HEK293T (cell line): ENCODE results near the gene IP6K3.

Experiments used
- CTCF ChIA-PET: fragments of 350-600 bp; formaldehyde crosslinking; extraction: SDS; loops from one replicate; lab custom pipeline; 2021; ENCODE audit warnings: antibody characterized with exemption, inconsistent platforms; lab: Yijun Ruan, JAX
- POLR2A ChIA-PET: fragments of 350-600 bp; formaldehyde crosslinking; extraction: SDS; loops from one replicate; lab custom pipeline; 2020; ENCODE audit warnings: antibody characterized with exemption, inconsistent platforms; lab: Yijun Ruan, JAX
- DNase-seq: peaks from one replicate; pipeline ENCODE4 v3.0.0; 2012; ENCODE audit warnings: mixed read lengths; ENCODE audit errors: extremely low spot score
- ARNT ChIP-seq: fragments of 450-650 bp; IDR thresholded peaks from 2 replicates; pipeline ENCODE4 v1.6.1; 2017; ENCODE audit warnings: mild to moderate bottlenecking
- BHLHE40 ChIP-seq: fragments of 450-650 bp; IDR thresholded peaks from 2 replicates; pipeline ENCODE4 v1.6.1; 2016; ENCODE audit warnings: mild to moderate bottlenecking, moderate library complexity, borderline replicate concordance
- CTBP1 ChIP-seq: fragments of 450-650 bp; IDR thresholded peaks from 2 replicates; pipeline ENCODE4 v1.6.1; 2016; ENCODE audit warnings: borderline replicate concordance
- ELF4 ChIP-seq: fragments of 450-650 bp; IDR thresholded peaks from 2 replicates; pipeline ENCODE4 v1.6.1; 2017; ENCODE audit warnings: antibody characterized with exemption
- FOXA1 ChIP-seq: fragments of 450-650 bp; IDR thresholded peaks from 2 replicates; pipeline ENCODE4 v1.6.1; 2016; ENCODE audit warnings: mild to moderate bottlenecking
- FOXK2 ChIP-seq: fragments of 450-650 bp; IDR thresholded peaks from 2 replicates; pipeline ENCODE4 v1.6.1; 2016; ENCODE audit warnings: mild to moderate bottlenecking
- FOXM1 ChIP-seq: fragments of 450-650 bp; IDR thresholded peaks from 2 replicates; pipeline ENCODE4 v1.6.1; 2017; ENCODE audit warnings: mild to moderate bottlenecking, borderline replicate concordance
- HDGF ChIP-seq: fragments of 450-650 bp; IDR thresholded peaks from 2 replicates; pipeline ENCODE4 v1.6.1; 2017; ENCODE audit warnings: antibody characterized with exemption, borderline replicate concordance
- L3MBTL2 ChIP-seq: fragments of 450-650 bp; conservative IDR thresholded peaks from 2 replicates; pipeline ENCODE4 v1.6.1; 2016; ENCODE audit warnings: mild to moderate bottlenecking
- LEF1 ChIP-seq: fragments of 450-650 bp; IDR thresholded peaks from 2 replicates; pipeline ENCODE4 v1.6.1; 2017; ENCODE audit warnings: mild to moderate bottlenecking, borderline replicate concordance
- NFRKB ChIP-seq: fragments of 450-650 bp; IDR thresholded peaks from 2 replicates; pipeline ENCODE4 v1.6.1; 2016; ENCODE audit warnings: mild to moderate bottlenecking, moderate library complexity
- SP1 ChIP-seq: fragments of 450-650 bp; IDR thresholded peaks from 2 replicates; pipeline ENCODE4 v1.6.1; 2017
- SUZ12 ChIP-seq: fragments of 450-650 bp; IDR thresholded peaks from 2 replicates; pipeline ENCODE4 v1.6.1; 2016; ENCODE audit warnings: mild to moderate bottlenecking
- TARDBP ChIP-seq: fragments of 450-650 bp; IDR thresholded peaks from 2 replicates; pipeline ENCODE4 v1.6.1; 2016
- ZNF384 ChIP-seq: fragments of 450-650 bp; IDR thresholded peaks from 2 replicates; pipeline ENCODE4 v1.6.1; 2016
- TF ChIP-seq, protein P1 (sequence below): fragments of 450-650 bp; IDR thresholded peaks from 2 replicates; pipeline ENCODE4 v1.6.1; 2016

Gene IP6K3

DNA sequence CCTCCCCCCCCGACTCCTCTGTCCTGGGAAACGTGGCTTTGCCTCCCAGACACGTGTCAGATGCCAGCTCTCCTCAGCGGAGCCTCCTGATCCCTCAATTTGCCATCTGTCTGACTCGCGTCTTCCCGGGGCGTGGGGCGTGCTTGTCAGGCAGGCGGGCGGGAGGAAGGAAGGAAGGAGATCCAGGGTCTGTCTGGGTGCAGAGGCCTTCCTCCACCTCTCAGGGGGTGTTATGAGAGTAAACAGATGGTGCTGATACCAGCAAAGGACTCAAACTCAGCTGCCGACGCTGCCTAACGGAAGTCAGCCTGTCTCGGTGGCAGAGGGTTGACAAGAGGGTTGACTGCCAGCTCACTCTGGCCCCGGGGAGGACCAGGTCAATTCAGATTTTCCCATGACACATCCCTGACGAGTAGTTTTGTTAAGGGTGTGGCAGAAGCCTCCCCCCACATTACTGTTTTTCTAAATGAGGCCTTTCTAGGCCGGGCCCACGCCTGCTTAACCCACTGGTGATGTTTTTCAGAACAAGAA, 52.2 kb downstream of the IP6K3 start:
- no peak for TF ChIP-seq BHLHE40
- no peak for TF ChIP-seq ELF4
- TF ChIP-seq TARDBP = no peak
- no peak for TF ChIP-seq L3MBTL2
- TF ChIP-seq NFRKB = no peak
- no peak for TF ChIP-seq SUZ12
- TF ChIP-seq FOXM1 = no peak
- no peak for TF ChIP-seq ARNT
- TF ChIP-seq FOXK2 = no peak
- TF ChIP-seq SP1 = no peak
- no peak for TF ChIP-seq ZNF384
- TF ChIP-seq FOXA1 = no peak
- no peak for TF ChIP-seq LEF1
- TF ChIP-seq, protein P1, sequence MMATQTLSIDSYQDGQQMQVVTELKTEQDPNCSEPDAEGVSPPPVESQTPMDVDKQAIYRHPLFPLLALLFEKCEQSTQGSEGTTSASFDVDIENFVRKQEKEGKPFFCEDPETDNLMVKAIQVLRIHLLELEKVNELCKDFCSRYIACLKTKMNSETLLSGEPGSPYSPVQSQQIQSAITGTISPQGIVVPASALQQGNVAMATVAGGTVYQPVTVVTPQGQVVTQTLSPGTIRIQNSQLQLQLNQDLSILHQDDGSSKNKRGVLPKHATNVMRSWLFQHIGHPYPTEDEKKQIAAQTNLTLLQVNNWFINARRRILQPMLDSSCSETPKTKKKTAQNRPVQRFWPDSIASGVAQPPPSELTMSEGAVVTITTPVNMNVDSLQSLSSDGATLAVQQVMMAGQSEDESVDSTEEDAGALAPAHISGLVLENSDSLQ = no peak
- ChIA-PET CTCF (no interaction called here), POLR2A (interaction anchor here (1.1 to 1.6 kb wide), 5 partner anchors 11 to 240 kb away, joined by 3 to 7 read pairs (median 3); partner anchors contain the start of genes BAK1, UQCC2 and ZBTB9)
- no peak for DNase-seq

DNA sequence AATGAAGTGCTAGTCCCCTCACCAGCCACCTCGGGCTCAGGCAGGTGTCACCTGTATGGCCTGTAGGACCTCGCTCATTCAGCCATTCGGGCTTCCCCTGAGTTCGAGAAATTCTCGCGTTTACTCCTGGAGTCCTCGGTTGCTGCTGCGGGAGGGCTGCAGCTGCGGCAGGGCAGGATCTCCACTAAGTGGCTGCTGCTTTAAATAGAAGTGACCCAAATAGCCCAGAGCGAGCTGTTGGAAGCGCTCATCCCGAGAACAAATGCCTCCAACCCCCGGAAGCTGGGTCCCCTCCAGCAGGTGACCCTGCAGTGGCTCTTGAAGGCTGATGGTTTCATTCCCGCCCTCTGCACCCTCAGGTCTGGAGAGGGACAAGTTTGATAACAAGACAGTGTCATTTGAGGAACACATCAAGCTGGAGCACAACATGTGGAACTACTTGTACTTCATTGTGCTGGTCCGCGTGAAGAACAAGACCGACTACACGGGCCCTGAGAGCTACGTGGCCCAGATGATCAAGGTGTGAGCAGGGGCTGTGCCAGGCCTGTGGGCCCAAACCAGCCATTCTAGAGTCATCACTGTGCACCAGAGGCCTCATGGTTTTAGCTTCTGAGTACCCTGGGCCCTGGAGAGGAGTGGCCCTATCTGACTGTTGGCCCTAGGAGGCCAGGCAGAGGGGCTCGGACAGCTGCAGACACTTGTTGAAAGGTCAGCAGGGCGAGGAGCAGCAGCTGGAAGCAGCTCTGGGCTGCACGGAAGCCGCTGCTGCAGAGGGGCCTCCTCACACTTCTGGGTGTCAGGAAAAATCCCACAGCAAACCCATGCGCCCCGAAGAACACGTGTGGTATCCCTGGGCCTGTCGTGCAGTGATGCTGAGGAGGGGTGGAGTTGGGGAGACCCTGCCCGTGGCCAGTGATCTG, 53.3 kb downstream of the IP6K3 start:
- CTCF ChIA-PET = no interaction called here
- POLR2A ChIA-PET = interaction anchor here (1.1 to 1.6 kb wide), 4 partner anchors 12 to 239 kb away, joined by 3 read pairs; partner anchors contain the start of genes BAK1 and ZBTB9
- TF ChIP-seq, protein P1 = no peak
- TF ChIP-seq FOXA1 (no peak), NFRKB (no peak), CTBP1 (no peak), SUZ12 (no peak), SP1 (no peak), ARNT (no peak)
- DNase-seq = no peak

DNA sequence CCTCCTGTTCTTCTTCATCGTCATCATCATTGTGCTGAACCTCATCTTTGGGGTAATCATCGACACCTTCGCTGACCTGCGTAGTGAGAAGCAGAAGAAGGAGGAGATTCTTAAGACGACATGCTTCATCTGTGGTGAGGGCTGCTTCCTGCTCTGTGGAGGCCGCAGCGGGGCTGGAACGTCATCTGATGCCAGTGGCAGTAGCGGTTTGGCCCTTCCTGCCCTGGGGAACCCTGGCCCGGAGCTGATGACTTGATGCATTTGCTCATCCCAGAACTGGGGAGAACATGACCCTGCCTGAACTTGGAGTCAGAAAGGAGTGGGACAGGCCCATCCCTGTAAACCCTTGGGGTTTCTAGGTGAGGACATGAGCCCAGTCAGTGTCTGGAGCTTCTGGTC, 53.9 kb downstream of the IP6K3 start:
- no peak for DNase-seq
- TF ChIP-seq HDGF (no peak), NFRKB (no peak), CTBP1 (no peak), FOXA1 (no peak), SP1 (no peak), ELF4 (no peak), FOXK2 (no peak), FOXM1 (no peak), SUZ12 (no peak), BHLHE40 (no peak), ARNT (no peak), TARDBP (no peak), L3MBTL2 (no peak), LEF1 (no peak), ZNF384 (no peak)
- TF ChIP-seq, protein P1 = no peak
- ChIA-PET CTCF (no interaction called here), POLR2A (interaction anchor here (1.6 kb wide), 2 partner anchors 19 to 113 kb away, joined by 3 to 5 read pairs; partner anchors contain the start of genes BAK1 and UQCC2)

DNA sequence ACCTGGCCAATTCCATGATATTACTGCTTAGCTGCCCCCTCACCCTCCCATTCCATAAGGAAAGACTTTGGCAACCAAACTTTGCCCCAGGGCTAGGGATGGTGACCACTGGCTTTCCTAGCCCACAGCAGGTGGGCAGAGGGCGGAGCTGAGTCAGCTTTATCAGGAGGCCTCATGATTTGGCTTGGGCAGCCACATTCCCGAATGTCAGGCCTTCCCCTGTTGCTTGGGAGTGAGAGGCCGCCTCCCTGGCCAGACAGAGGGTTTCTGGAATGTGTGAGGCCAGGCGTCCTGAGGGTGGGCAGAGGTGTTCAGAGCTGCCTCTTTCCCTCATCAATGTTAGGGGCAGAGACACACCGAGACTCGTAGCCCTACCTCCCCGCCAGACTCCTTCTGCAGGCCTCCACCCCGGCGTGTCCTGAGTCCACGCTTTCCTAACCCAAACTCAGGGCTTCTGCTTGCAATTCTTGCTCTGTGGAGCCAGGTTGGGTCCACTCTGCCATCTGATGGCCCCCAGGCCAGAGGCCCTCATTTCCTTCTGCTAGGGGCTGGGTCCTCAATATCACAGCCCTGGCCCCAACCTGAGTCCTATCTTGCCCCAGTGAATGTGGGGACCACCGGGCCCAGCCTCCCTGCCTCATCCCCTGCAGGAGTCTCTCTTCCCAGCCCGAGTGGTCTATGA, 54.5 kb downstream of the IP6K3 start:
- no peak for DNase-seq
- POLR2A ChIA-PET = interaction anchor here (1.1 to 1.6 kb wide), 2 partner anchors 9 to 19 kb away, joined by 3 to 5 read pairs; partner anchors contain the start of gene UQCC2
- CTCF ChIA-PET = no interaction called here

More for the DNA sequence above, 54.5 kb downstream of the IP6K3 start:
- TF ChIP-seq L3MBTL2 = no peak
- no peak for TF ChIP-seq ARNT
- TF ChIP-seq ZNF384 = no peak
- no peak for TF ChIP-seq TARDBP
- TF ChIP-seq, protein P1 = no peak
- no peak for TF ChIP-seq FOXA1
- no peak for TF ChIP-seq BHLHE40
- no peak for TF ChIP-seq HDGF
- TF ChIP-seq SP1 = no peak
- TF ChIP-seq FOXM1 = no peak
- TF ChIP-seq SUZ12 = no peak
- no peak for TF ChIP-seq CTBP1
- no peak for TF ChIP-seq ELF4
